ENCODE measurements around the gene GDF9. TPM values are rescaled to one million over a fixed set of nuclear protein-coding genes. Genes with fewer than 3 reads are reported as not detected.
A peak's percentile ranks its signal among the peaks of the same experiment; 100 is the strongest.

Gene GDF9
- total and polyA plus RNA-seq, 2 donors (not counting 3 experiments of a cell fraction or from before 2014, with no cell fraction given) = 0.07 TPM; not detected in 1

- POLR2A ChIA-PET = no interaction called here
- peak; percentile 51 for DNase-seq (ENCODE audit: low read depth, low spot score)
Observed at GRCh38 chr5:132826424-132827082, 39.7 kb downstream of the GDF9 start.

More at GRCh38 chr5:132826424-132827082, 39.7 kb downstream of the GDF9 start:
- TF ChIP-seq EZH2 (IDR thresholded peaks at IDR 0.05; ENCODE audit: borderline replicate concordance, low read depth, low read length, severe bottlenecking) = no peak
- no peak for TF ChIP-seq POLR2AphosphoS5 (IDR thresholded peaks at IDR 0.05; ENCODE audit: insufficient read depth, low read depth, low read length)
- TF ChIP-seq GATA2 (IDR thresholded peaks at IDR 0.05; ENCODE audit: insufficient read depth, insufficient read length, low read depth, low read length) = no peak
- no peak for TF ChIP-seq FOS (IDR thresholded peaks at IDR 0.05; ENCODE audit: borderline replicate concordance, insufficient read depth, low read length)
- TF ChIP-seq, protein P1, sequence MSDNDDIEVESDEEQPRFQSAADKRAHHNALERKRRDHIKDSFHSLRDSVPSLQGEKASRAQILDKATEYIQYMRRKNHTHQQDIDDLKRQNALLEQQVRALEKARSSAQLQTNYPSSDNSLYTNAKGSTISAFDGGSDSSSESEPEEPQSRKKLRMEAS (IDR thresholded peaks at IDR 0.05; ENCODE audit: insufficient read depth, insufficient read length) = no peak
- TF ChIP-seq POLR2A (IDR thresholded peaks at IDR 0.05; ENCODE audit: low read depth, low read length) = no peak
- TF ChIP-seq CTCF (IDR thresholded peaks at IDR 0.05; ENCODE audit: extremely low read depth in 1 of 2, insufficient read depth in 1 of 2, low read depth in 1 of 2, low read length in 2 of 2) = no peak
- TF ChIP-seq MYC (IDR thresholded peaks at IDR 0.05; ENCODE audit: low read depth, low read length) = no peak
- TF ChIP-seq JUN (IDR thresholded peaks at IDR 0.05; ENCODE audit: borderline replicate concordance, insufficient read depth, insufficient read length, low read depth) = no peak
- BruUV-seq (replicated peaks) = no TSS peak
- no peak overlapping the region for H2AFZ ChIP-seq (ENCODE audit: low read depth, low read length)
- H3K4me2 ChIP-seq (ENCODE audit: insufficient read depth, low read length) = no peak overlapping the region
- H3K9ac ChIP-seq (replicated peaks; ENCODE audit: extremely low read depth, insufficient read depth, low read length) = no peak overlapping the region
- CTCF ChIA-PET = interaction anchor here (0.8 to 9.9 kb wide), 4 partner anchors 28 to 72 kb away, joined by 4 to 122 read pairs (median 5); partner anchors contain the start of gene GDF9
- peaks cover 12% of the 10 kb centered on the region for H3K4me1 ChIP-seq (ENCODE audit: control insufficient read depth, extremely low read depth, insufficient read depth, low read length)
- peaks cover 2 to 4% of the 10 kb centered on the region in 2 experiments for H3K36me3 ChIP-seq (ENCODE audit: control insufficient read depth in 2 of 2, extremely low read depth in 1 of 2, insufficient read depth in 2 of 2, low read length in 2 of 2)
- H4K20me1 ChIP-seq (replicated peaks; ENCODE audit: control insufficient read depth, extremely low read depth, insufficient read depth, low read length) = no peaks in the 10 kb centered on the region
- H3K27ac ChIP-seq (ENCODE audit: insufficient read depth, low read depth, low read length) = no peak overlapping the region
- no peaks in the 10 kb centered on the region for H3K9me3 ChIP-seq (replicated peaks; ENCODE audit: control insufficient read depth, insufficient read depth, low read length)
- no peak overlapping the region for H3K4me3 ChIP-seq (replicated peaks in 1 of 3; ENCODE audit: insufficient read depth in 1 of 3, low read depth in 1 of 3, low read length in 3 of 3)
- H3K9me1 ChIP-seq (replicated peaks; ENCODE audit: control insufficient read depth, extremely low read depth, insufficient read depth, low read length) = no peaks in the 10 kb centered on the region
- FAIRE-seq = peak; percentile 70
- intact Hi-C loops (cut with micrococcal nuclease) = loop anchor here (10.0 kb wide), 1 partner anchor 532 kb away; the partner anchor contains the start of gene SLC22A4
- H3K79me2 ChIP-seq (ENCODE audit: control insufficient read depth, insufficient read depth, low read length) = no peaks in the 10 kb centered on the region
- dilution Hi-C loops (cut with MboI; ENCODE audit: extremely low pct_ligation_motif_present, low sequenced_read_pairs) = no loop called here
- H3K27me3 ChIP-seq (ENCODE audit: control insufficient read depth in 2 of 2, insufficient read depth in 2 of 2, low read length in 2 of 2) = no peaks in the 10 kb centered on the region

All from endothelial cell of umbilical vein (primary cell).